HG02610 (cell line): ENCODE measurements around the gene ZDHHC24.
A peak's percentile ranks its signal among the peaks of the same experiment; 100 is the strongest.

Experiments used
- ATAC-seq: cut with Tn5 transposase; IDR thresholded peaks from one replicate; pipeline ENCODE4 v1.9.1; 2021; ENCODE audit warnings: mild to moderate bottlenecking, moderate library complexity; ENCODE audit not compliant: unreplicated experiment

The ZDHHC24 gene

GRCh38 chr11:66505276-66505816, 40.5 kb downstream of the ZDHHC24 start:
- no peak for ATAC-seq

GRCh38 chr11:66498506-66498905, 47.3 kb downstream of the ZDHHC24 start:
- no peak for ATAC-seq

GRCh38 chr11:66497206-66497605, 48.6 kb downstream of the ZDHHC24 start:
- no peak for ATAC-seq

- ATAC-seq, result no peak
These were observed 50.4 kb downstream of the ZDHHC24 start for GRCh38 chr11:66495401-66495854.

- ATAC-seq, result no peak
These were observed 50.9 kb downstream of the ZDHHC24 start for GRCh38 chr11:66494935-66495334.

- no peak for ATAC-seq
These were observed 51.4 kb downstream of the ZDHHC24 start for GRCh38 chr11:66494458-66494857.

GRCh38 chr11:66493130-66493529, 52.7 kb downstream of the ZDHHC24 start:
- no peak for ATAC-seq

- ATAC-seq, result no peak
These were observed 53.5 kb downstream of the ZDHHC24 start for GRCh38 chr11:66492161-66492865.

GRCh38 chr11:66491315-66491935, 54.4 kb downstream of the ZDHHC24 start:
- ATAC-seq, result no peak

- ATAC-seq, result no peak
These were observed 56.2 kb downstream of the ZDHHC24 start for GRCh38 chr11:66489636-66490035.

- ATAC-seq, result no peak
These were observed 56.9 kb downstream of the ZDHHC24 start for GRCh38 chr11:66488957-66489356.

- ATAC-seq, result no peak
These were observed 61.0 kb downstream of the ZDHHC24 start for GRCh38 chr11:66484806-66485380.

GRCh38 chr11:66480117-66480938, 65.5 kb downstream of the ZDHHC24 start, which contains the start of gene DPP3:
Gene DPP3 (plus strand): TSS chr11:66480434. CDS start chr11:66482201, 1,767 bp downstream.
- ATAC-seq, result peak; percentile 88

- ATAC-seq, result no peak
These were observed 66.3 kb downstream of the ZDHHC24 start for GRCh38 chr11:66479394-66480116.

- no peak for ATAC-seq
These were observed 67.0 kb downstream of the ZDHHC24 start for GRCh38 chr11:66478729-66479393.

GRCh38 chr11:66477263-66478201, 68.3 kb downstream of the ZDHHC24 start:
- ATAC-seq, result no peak

GRCh38 chr11:66476841-66477251, 69.0 kb downstream of the ZDHHC24 start:
- ATAC-seq, result no peak

GRCh38 chr11:66476173-66476840, 69.5 kb downstream of the ZDHHC24 start:
- ATAC-seq, result no peak
